GM21576 (cell line): ENCODE data around the gene GGN.
"Not testable (repeated sequence)": the region's sequence is repeated elsewhere in the genome, so short reads cannot be mapped to it uniquely, and the experiment has no call there.

Experiments
- ATAC-seq: cut with Tn5 transposase; IDR thresholded peaks from one replicate; pipeline ENCODE4 v1.9.1; 2021; ENCODE audit warnings: mild to moderate bottlenecking, moderate library complexity; ENCODE audit not compliant: unreplicated experiment

Gene GGN

GRCh38 chr19:38387550-38388348 is at the start of gene GGN:
GGN (minus strand) TSS chr19:38388034; CDS start chr19:38387261, 773 bp downstream.
- peak; percentile 45 for ATAC-seq

GRCh38 chr19:38437295-38437694 is 49.5 kb upstream of the GGN start:
- no peak for ATAC-seq

GRCh38 chr19:38434549-38435051 is 46.8 kb upstream of the GGN start:
- ATAC-seq = no peak

GRCh38 chr19:38433268-38433733 is 45.5 kb upstream of the GGN start, which contains the start of gene RYR1:
RYR1 (plus strand) TSS chr19:38433691; CDS start chr19:38433830, 139 bp downstream.
- ATAC-seq = no peak

GRCh38 chr19:38430931-38431330 is 43.1 kb upstream of the GGN start:
- no peak for ATAC-seq

GRCh38 chr19:38429811-38430156 is 42.0 kb upstream of the GGN start:
- no peak for ATAC-seq

GRCh38 chr19:38429055-38429810 is 41.4 kb upstream of the GGN start:
- no peak for ATAC-seq

- not testable (repeated sequence) for ATAC-seq
Measured at GRCh38 chr19:38427035-38427677, 39.3 kb upstream of the GGN start.

- no peak for ATAC-seq
Measured at GRCh38 chr19:38425810-38426466, 38.1 kb upstream of the GGN start, which contains the start of gene RASGRP4. RASGRP4 (minus strand) TSS chr19:38426219; CDS start chr19:38426091, 128 bp downstream.

GRCh38 chr19:38425222-38425809 is 37.5 kb upstream of the GGN start:
- no peak for ATAC-seq

GRCh38 chr19:38424272-38424671 is 36.4 kb upstream of the GGN start:
- no peak for ATAC-seq

GRCh38 chr19:38422438-38422837 is 34.6 kb upstream of the GGN start:
- no peak for ATAC-seq

GRCh38 chr19:38421856-38422255 is 34.0 kb upstream of the GGN start:
- ATAC-seq = no peak

GRCh38 chr19:38420935-38421334 is 33.1 kb upstream of the GGN start:
- ATAC-seq = no peak

GRCh38 chr19:38417544-38418506 is 30.0 kb upstream of the GGN start:
- no peak for ATAC-seq

- ATAC-seq = no peak
Measured at GRCh38 chr19:38417146-38417543, 29.3 kb upstream of the GGN start.

- no peak for ATAC-seq
Measured at GRCh38 chr19:38413416-38413815, 25.6 kb upstream of the GGN start.

- no peak for ATAC-seq
Measured at GRCh38 chr19:38412961-38413360, 25.1 kb upstream of the GGN start.

GRCh38 chr19:38412491-38412890 is 24.7 kb upstream of the GGN start:
- ATAC-seq = no peak
